IMR-90 (cell line): ENCODE measurements around the gene EID3. TPM values are rescaled to one million over a fixed set of nuclear protein-coding genes. Genes with fewer than 3 reads are reported as not detected.

Experiments
- ATAC-seq: fragments of 200-7000 bp; cut with Tn5 transposase; 2 replicates; pipeline ENCODE4 v1.9.1; 2020; ENCODE audit warnings: low read depth, mild to moderate bottlenecking, moderate library complexity
- BruUV-seq: library from RNA; stranded (reverse); fragments of 400-500 nt; replicated peaks from 2 replicates; lab custom pipeline; 2021; lab: Mats Ljungman, UMichigan
- CTCF ChIA-PET: fragments of 300-600 bp; formaldehyde crosslinking; extraction: SDS; loops from one replicate; lab custom pipeline; 2021; ENCODE audit warnings: antibody characterized with exemption; lab: Yijun Ruan, JAX
- POLR2A ChIA-PET: fragments of 300-600 bp; sonication (Branson Sonifier 250); formaldehyde crosslinking; loops from one replicate; lab custom pipeline; 2022; ENCODE audit warnings: antibody characterized with exemption; ENCODE audit not compliant: unreplicated experiment; lab: Charles Lee
- DNase-seq: peaks from one replicate; pipeline ENCODE4 v3.0.0; 2013
- H2AFZ ChIP-seq: replicated peaks from 2 replicates; pipeline ENCODE3; 2013; ENCODE audit warnings: low read length, mild to moderate bottlenecking; ENCODE audit not compliant: poor library complexity
- H2AK5ac ChIP-seq: 2 replicates; pipeline ENCODE4 v1.6.1; 2013; ENCODE audit warnings: low read depth, low read length, inconsistent platforms
- H2AK9ac ChIP-seq: replicated peaks from 2 replicates; pipeline ENCODE3; 2013; ENCODE audit warnings: mild to moderate bottlenecking, low read depth, low read length, moderate library complexity; ENCODE audit not compliant: poor library complexity
- H2BK120ac ChIP-seq: 2 replicates; pipeline ENCODE4 v1.6.1; 2013; ENCODE audit warnings: low read depth, low read length, inconsistent platforms
- H2BK15ac ChIP-seq: 3 replicates; pipeline ENCODE4 v1.6.1; 2013; ENCODE audit warnings: low read depth, low read length, inconsistent platforms
- H2BK20ac ChIP-seq: 2 replicates; pipeline ENCODE4 v1.6.1; 2013; ENCODE audit warnings: low read depth, mild to moderate bottlenecking, inconsistent platforms, low read length, moderate library complexity
- H2BK5ac ChIP-seq: 2 replicates; pipeline ENCODE4 v1.6.1; 2013; ENCODE audit warnings: mild to moderate bottlenecking, low read depth, low read length, inconsistent platforms; ENCODE audit not compliant: poor library complexity, severe bottlenecking
- H3K14ac ChIP-seq: replicated peaks from 2 replicates; pipeline ENCODE4 v1.6.1; 2013; ENCODE audit warnings: low read depth, low read length, inconsistent platforms
- H3K18ac ChIP-seq: 2 replicates; pipeline ENCODE4 v1.6.1; 2013; ENCODE audit warnings: low read depth, low read length, control low read depth
- H3K23ac ChIP-seq: 2 replicates; pipeline ENCODE4 v1.6.1; 2013; ENCODE audit warnings: low read depth, low read length, inconsistent platforms
- H3K27ac ChIP-seq: 2 replicates; pipeline ENCODE4 v1.5.1; 2013; ENCODE audit warnings: mild to moderate bottlenecking, control low read depth, low read length; ENCODE audit not compliant: insufficient read depth
- H3K27me3 ChIP-seq: 2 replicates; pipeline ENCODE4 v1.6.1; 2013; ENCODE audit warnings: low read length; ENCODE audit not compliant: control insufficient read depth, insufficient read depth
- H3K36me3 ChIP-seq: 2 replicates; pipeline ENCODE4 v1.6.1; 2013; ENCODE audit warnings: low read length, mixed read lengths; ENCODE audit not compliant: control insufficient read depth, insufficient read depth
- H3K4ac ChIP-seq: 2 replicates; pipeline ENCODE4 v1.6.1; 2013; ENCODE audit warnings: low read depth, low read length, inconsistent platforms
- H3K4me1 ChIP-seq: 2 replicates; pipeline ENCODE4 v1.6.1; 2013; ENCODE audit warnings: low read length, mixed read lengths; ENCODE audit not compliant: control insufficient read depth, insufficient read depth
- H3K4me2 ChIP-seq: 2 replicates; pipeline ENCODE4 v1.6.1; 2013; ENCODE audit warnings: low read depth, mild to moderate bottlenecking, control low read depth, low read length, moderate library complexity
- H3K4me3 ChIP-seq: 2 replicates; pipeline ENCODE4 v1.5.1; 2013; ENCODE audit warnings: low read depth, mild to moderate bottlenecking, control low read depth, low read length, moderate library complexity; ENCODE audit not compliant: insufficient read depth
- H3K56ac ChIP-seq: 2 replicates; pipeline ENCODE4 v1.6.1; 2013; ENCODE audit warnings: low read length, inconsistent platforms; ENCODE audit not compliant: insufficient read depth; ENCODE audit errors: extremely low read depth
- H3K79me1 ChIP-seq, 2 experiments: 2 replicates each; pipeline ENCODE4 v1.6.1; 2013; ENCODE audit warnings: low read length in 2 of 2, inconsistent platforms in 1 of 2, low read depth in 1 of 2
- H3K9ac ChIP-seq: 2 replicates; pipeline ENCODE4 v1.6.1; 2013; ENCODE audit warnings: low read depth, low read length, control low read depth
- H3K9me1 ChIP-seq: 2 replicates; pipeline ENCODE4 v1.6.1; 2013; ENCODE audit warnings: low read length, inconsistent platforms; ENCODE audit not compliant: insufficient read depth
- H3K9me3 ChIP-seq: 2 replicates; pipeline ENCODE4 v1.6.1; 2013; ENCODE audit warnings: low read length; ENCODE audit not compliant: control insufficient read depth, insufficient read depth
- H4K20me1 ChIP-seq: 2 replicates; pipeline ENCODE4 v1.6.1; 2013; ENCODE audit warnings: low read length, inconsistent platforms; ENCODE audit not compliant: insufficient read depth
- H4K5ac ChIP-seq: 2 replicates; pipeline ENCODE4 v1.6.1; 2013; ENCODE audit warnings: mild to moderate bottlenecking, low read depth, low read length, control low read depth
- H4K8ac ChIP-seq, 2 experiments: 2 replicates each; pipeline ENCODE4 v1.6.1; 2013; ENCODE audit warnings: low read depth in 2 of 2, low read length in 2 of 2, control low read depth in 1 of 2, inconsistent platforms in 1 of 2
- H4K91ac ChIP-seq: 2 replicates; pipeline ENCODE4 v1.6.1; 2013; ENCODE audit warnings: low read depth, low read length, inconsistent platforms; ENCODE audit not compliant: insufficient read depth
- CTCF ChIP-seq: conservative IDR thresholded peaks from 2 replicates; pipeline ENCODE4 v1.5.1; 2012; ENCODE audit warnings: mild to moderate bottlenecking, low read depth, low read length, improper control_type of control experiment
- RCOR1 ChIP-seq: IDR thresholded peaks from 2 replicates; pipeline ENCODE4 v1.6.1; 2012; ENCODE audit warnings: mild to moderate bottlenecking, low read length, improper control_type of control experiment; ENCODE audit not compliant: insufficient replicate concordance
- WGBS, 2 experiments: methylation state at CpG; one replicate each; pipeline versions ENCODE4 v1.1.5 to v1.1.7; 2013; ENCODE audit warnings: missing lambda C conversion rate in 2 of 2; ENCODE audit not compliant: insufficient read length in 1 of 2; ENCODE audit errors: extremely low coverage in 2 of 2; 5-methylcytosine and 5-hydroxymethylcytosine counted together
- dilution Hi-C: fragments of 300-500 bp; cut with HindIII; formaldehyde crosslinking; loops from one replicate; pipeline ENCODE4 v1.14.3; 2018; ENCODE audit warnings: low sequenced_read_pairs; ENCODE audit not compliant: unreplicated experiment
- in situ Hi-C: fragments of 300-500 bp; cut with MboI; formaldehyde crosslinking; loops from 3 replicates; pipeline ENCODE4 v1.14.3; 2019; ENCODE audit warnings: low sequenced_read_pairs, inconsistent platforms, mixed read lengths
- intact Hi-C: fragments of 100-400 bp; cut with micrococcal nuclease; formaldehyde crosslinking; loops from 2 replicates; pipeline ENCODE4 v1.10.0; 2022
- polyA plus RNA-seq, 3 experiments: library from polyadenylated mRNA; depleted of rRNA; stranded (reverse); fragments of >200 nt; gene quantifications; 2 replicates each; pipeline ENCODE4 v1.2.3, GENCODE V29; 2012; ENCODE audit warnings: low replicate concordance in 1 of 3
- total RNA-seq: library from RNA; depleted of rRNA; stranded (reverse); fragments of >200 nt; gene quantifications from 2 replicates; pipeline ENCODE4 v1.2.3, GENCODE V29; 2012

EID3 gene
- total and polyA plus RNA-seq, 2 of the 4 experiments (the other 2 are of a cell fraction), result 2.2 to 4.1 TPM

GRCh38 chr12:104347374-104348075 is 44.0 kb downstream of the EID3 start:
- ATAC-seq (peak; percentile 10; the same call in 1 of the 2 replicates), DNase-seq (peak; percentile 54)
- no peak overlapping the region for H3K9ac ChIP-seq
- H3K4ac ChIP-seq, result no peak overlapping the region
- no peak overlapping the region for H4K5ac ChIP-seq
- no CpG with 5 or more reads among the region's 5 CpGs for WGBS, 2 experiments
- no peak overlapping the region for H3K27ac ChIP-seq
- no peak overlapping the region for H4K91ac ChIP-seq
- intact Hi-C loops (no loop called here), dilution Hi-C loops (no loop called here), in situ Hi-C loops (no loop called here)
- H2BK20ac ChIP-seq, result no peak overlapping the region
- peaks cover 50 to 71% of the 10 kb centered on the region in 2 experiments for H3K79me1 ChIP-seq
- H2BK120ac ChIP-seq, result no peak overlapping the region
- TF ChIP-seq RCOR1, result no peak
- 0 out of 2 replicates have a peak, but pooled peaks have one; percentile 4 for TF ChIP-seq CTCF
- H3K4me1 ChIP-seq, result peaks cover 7% of the 10 kb centered on the region
- H3K56ac ChIP-seq, result no peak overlapping the region
- no peak overlapping the region for H3K14ac ChIP-seq
- H3K23ac ChIP-seq, result no peak overlapping the region
- H4K20me1 ChIP-seq, result peaks cover 88% of the 10 kb centered on the region
- no peak overlapping the region for H3K18ac ChIP-seq
- no peak overlapping the region for H2AFZ ChIP-seq
- no peaks in the 10 kb centered on the region for H3K9me3 ChIP-seq
- H3K4me2 ChIP-seq, result no peak overlapping the region
- H3K9me1 ChIP-seq, result peaks cover 12% of the 10 kb centered on the region
- H4K8ac ChIP-seq, result no peak overlapping the region
- CTCF ChIA-PET, result no interaction called here
- BruUV-seq, result no TSS peak
- H2AK9ac ChIP-seq, result no peak overlapping the region
- POLR2A ChIA-PET, result no interaction called here
- H2BK15ac ChIP-seq, result no peak overlapping the region
- H3K36me3 ChIP-seq, result peaks cover 70% of the 10 kb centered on the region
- H2BK5ac ChIP-seq, result no peak overlapping the region
- no peak overlapping the region for H3K4me3 ChIP-seq
- H2AK5ac ChIP-seq, result no peak overlapping the region
- no peaks in the 10 kb centered on the region for H3K27me3 ChIP-seq
